Ishikawa (cell line): ENCODE measurements around the gene CALM3.

Experiments
- EP300 ChIP-seq: IDR thresholded peaks from 2 replicates; pipeline ENCODE4 v1.6.1; 2012; ENCODE audit warnings: borderline replicate concordance
- RAD21 ChIP-seq: IDR thresholded peaks from 2 replicates; pipeline ENCODE4 v1.6.1; 2012; ENCODE audit warnings: low read depth
- TAF1 ChIP-seq: IDR thresholded peaks from 2 replicates; pipeline ENCODE4 v1.6.1; 2012; ENCODE audit warnings: low read depth, mild to moderate bottlenecking

DNA sequence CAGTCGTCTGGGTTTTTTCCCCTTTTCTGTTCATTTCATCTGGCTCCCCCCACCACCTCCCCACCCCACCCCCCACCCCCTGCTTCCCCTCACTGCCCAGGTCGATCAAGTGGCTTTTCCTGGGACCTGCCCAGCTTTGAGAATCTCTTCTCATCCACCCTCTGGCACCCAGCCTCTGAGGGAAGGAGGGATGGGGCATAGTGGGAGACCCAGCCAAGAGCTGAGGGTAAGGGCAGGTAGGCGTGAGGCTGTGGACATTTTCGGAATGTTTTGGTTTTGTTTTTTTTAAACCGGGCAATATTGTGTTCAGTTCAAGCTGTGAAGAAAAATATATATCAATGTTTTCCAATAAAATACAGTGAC lies 9.3 kb downstream of the CALM3 start:
- TF ChIP-seq TAF1 (no peak), RAD21 (no peak), EP300 (no peak)
